T1000 (cell line): ENCODE results near the gene MEGF6.
"Not testable (repeated sequence)": the region's sequence is repeated elsewhere in the genome, so short reads cannot be mapped to it uniquely, and the experiment has no call there.

Source experiments
- DNase-seq: peaks from one replicate; lab custom pipeline; 2025; ENCODE audit warnings: mixed read lengths; lab: John Stamatoyannopoulos, UW

MEGF6 gene

DNA sequence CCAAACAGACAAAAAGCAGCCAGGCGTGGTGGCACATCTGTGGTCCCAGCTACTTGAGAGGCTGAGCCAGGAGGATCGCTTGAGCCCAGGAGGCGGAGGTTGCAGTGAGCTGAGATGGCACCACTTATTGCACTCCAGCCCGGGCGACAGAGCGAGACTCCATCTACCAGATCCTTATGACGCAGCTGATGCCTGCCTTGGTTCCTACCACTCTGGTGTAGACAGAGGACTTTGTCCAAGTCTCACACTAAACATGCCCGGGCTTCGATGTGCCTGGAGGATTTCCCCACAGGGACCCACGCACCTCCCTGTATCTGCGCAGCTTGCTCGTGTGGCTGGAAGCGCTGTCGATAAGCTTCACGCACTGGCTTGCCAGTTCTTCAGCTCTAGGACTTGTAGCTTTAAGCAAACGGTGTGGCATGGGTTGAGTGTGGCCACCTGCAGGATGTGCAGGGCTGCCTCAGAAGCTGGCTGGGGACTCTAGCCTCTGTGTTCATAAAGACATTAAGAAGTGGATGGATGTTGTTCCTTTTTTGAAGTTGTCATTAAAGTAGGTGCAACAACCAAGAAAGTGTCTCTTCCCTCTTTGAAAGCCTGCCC is 18.4 kb upstream of the MEGF6 start:
- DNase-seq = no peak

- no peak for DNase-seq
Measured at GRCh38 chr1:3628445-3628844, 17.1 kb upstream of the MEGF6 start.

DNA sequence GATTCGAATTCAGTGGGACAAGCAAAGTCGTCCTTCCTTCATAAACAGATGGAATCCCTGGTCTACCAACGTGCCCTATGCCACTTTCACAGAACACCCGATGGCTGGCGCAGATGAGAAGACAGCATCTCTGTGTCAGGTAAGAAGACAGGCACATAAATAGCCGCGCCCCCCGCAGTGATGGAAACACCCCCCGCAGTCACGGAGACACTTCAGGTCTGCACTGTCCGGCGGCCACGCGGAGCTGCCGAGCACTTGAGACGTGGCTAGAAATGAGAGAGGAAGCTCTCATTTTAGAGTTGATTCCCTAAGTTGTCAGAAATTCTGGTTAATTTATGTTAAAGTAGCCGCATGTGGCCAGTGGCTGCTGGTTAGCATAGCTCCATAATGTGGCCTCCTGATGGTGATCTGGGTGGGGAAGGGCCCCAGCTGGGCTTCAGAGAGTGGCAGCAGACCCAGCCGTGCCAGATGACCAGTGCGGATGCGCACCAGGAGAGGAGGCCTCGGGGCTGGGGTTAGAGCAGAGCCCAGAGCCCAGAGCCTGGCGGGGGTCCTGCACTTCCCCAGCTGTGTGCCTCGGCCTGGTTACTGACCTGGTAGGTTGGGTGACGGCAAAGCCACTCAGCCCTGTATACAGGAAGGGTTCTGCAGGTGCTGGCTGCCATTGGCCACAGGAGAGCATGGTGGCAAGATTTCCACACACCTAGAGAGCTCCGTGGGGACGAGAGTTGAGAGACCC is 16.4 kb upstream of the MEGF6 start:
- no peak for DNase-seq

GRCh38 chr1:3626025-3626424 is 14.7 kb upstream of the MEGF6 start:
- DNase-seq = no peak

- no peak for DNase-seq
Measured at GRCh38 chr1:3625151-3625907, 14.0 kb upstream of the MEGF6 start.

GRCh38 chr1:3624200-3625136 is 13.2 kb upstream of the MEGF6 start, which contains the start of gene TPRG1L:
TSS of gene TPRG1L (plus strand) at chr1:3625015. CDS start at chr1:3625073, 58 bp downstream.
- peak; percentile 95 for DNase-seq

DNA sequence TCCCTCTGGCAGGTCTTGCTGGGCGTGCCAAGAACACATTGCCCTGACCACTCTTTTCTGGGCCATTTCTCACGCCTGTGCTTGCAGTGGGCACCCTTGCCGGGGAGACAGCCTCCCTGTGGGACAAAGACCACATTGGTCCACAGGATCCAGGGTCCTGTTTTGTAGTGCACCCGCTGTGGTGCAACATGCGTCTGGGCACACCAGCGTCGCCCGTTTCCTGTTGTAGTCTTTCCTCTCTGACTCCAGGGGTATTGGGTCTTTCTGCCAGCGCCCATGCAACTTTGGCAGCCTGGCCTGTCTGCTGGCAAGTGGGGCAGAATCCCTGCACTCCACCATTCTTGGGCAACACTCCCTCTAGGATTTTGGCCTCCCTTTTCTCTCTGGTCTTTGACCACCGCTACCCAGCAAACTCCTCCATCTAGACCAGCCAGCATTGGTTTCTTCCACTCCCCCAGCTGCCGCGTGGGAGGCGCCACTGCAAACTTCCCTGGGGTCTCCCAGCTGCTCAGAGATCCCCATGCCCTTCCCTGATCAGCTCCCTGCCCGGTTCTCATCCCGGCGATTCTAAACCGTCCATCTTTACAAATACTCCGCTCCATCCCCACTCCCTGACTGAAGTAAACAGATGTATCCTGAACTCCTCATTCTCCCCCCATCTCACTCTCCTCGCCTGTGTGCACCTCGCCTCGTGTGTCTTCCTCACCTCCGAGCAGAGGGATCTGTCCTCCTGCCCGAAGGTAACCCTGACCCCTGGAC is 12.3 kb upstream of the MEGF6 start:
- DNase-seq = no peak

GRCh38 chr1:3622102-3622501 is 10.8 kb upstream of the MEGF6 start:
- DNase-seq = not testable (repeated sequence)

GRCh38 chr1:3621151-3621671 is 9.9 kb upstream of the MEGF6 start:
- not testable (repeated sequence) for DNase-seq

DNA sequence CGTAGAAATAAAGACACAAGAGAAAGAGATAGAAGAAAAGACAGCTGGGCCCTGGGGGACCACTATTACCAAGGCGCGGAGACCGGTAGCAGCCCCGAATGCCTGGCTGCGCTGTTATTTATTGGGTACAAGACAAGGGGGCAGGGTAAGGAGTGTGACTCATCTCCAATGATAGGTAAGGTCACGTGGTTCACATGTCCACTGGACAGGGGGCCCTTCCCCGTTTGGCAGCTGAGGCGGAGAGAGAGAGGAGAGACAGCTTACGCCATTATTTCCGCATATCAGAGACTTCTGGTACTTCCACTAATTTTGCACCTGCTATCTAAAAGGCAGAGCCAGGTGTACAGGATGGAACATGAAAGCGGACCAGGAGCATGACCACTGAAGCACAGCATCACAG is 9.4 kb upstream of the MEGF6 start:
- no peak for DNase-seq

DNA sequence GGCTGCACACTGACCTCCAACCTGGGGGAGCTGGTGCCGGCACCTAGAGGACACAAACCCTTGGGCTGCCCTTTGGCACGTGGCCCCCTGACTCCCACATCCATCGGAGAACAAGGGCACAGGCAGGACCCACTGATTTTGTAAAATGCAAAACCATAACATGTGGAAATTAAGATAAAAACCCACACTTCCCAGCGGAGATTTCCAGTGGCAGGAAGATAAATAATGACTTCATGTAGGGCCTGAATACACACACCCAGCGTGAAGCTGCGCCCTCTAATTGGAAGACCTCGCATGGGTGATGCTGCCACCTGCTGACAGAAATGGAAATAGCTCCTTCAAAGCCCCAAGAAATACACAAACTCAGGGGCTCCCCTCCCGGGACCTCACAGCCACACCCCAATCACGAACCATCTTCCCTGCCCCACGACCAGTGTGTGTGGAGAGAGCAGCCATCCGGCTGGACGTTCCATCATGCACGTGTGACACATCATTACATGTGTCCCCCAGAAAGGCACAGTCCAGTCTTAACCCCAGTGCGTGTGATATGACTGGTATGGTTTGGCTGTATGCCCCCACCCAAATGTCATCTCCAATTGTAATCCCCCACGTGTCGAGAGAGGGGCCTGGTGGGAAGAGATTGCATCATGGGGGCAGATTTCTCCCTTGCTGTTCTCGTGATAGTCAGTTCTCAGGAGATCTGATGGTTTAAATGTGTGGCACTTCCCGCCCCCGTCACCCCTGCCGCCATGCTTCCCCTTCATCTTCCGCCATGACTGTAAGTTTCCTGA is 7.8 kb upstream of the MEGF6 start:
- DNase-seq = peak; percentile 47

DNA sequence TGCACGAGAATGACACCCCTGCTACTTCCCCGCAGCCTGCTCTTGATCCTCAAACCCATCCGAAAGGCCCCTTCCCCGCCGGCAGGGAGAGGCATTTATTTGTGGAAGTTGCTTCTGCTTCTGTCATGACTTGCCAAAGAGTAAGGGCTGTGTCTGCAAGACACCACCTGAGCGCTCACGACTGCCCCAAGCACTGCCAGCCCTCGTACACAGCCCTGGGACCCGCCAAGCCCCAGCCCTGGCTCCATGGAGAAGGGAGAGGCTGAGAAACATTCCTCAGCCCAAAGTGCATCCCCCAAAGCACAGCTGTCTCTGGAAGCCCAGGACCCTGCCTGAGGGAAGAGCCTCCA is 7.2 kb upstream of the MEGF6 start:
- no peak for DNase-seq

DNA sequence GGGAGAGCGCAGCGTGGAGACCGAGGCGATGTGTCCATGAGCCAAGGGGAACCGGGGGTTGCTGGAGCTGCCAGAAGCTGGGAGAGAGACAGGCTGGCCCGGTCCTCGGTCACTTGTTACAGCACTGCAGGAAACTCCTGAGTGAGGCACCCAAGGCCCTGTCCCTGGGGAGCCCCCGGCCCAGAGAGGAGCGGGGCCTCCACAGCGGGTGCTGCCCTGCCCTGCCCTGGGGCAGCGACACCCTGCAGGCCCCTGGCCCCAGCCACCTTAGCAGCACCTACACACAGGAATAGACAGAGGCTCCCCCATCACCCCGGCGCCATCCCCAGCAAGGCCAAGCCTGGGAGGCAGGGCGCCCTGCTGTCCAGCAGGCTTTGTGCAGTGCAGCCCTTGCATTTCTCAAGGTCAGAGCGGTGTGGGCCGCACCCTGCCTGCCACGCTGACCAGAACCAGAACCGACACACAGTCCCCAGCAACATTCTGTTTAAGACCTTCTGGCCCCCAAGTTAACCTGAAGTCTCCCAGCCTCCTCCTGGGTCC is 6.6 kb upstream of the MEGF6 start:
- DNase-seq = no peak

GRCh38 chr1:3616861-3617260 is 5.6 kb upstream of the MEGF6 start:
- DNase-seq = no peak

GRCh38 chr1:3614755-3615742 is 3.7 kb upstream of the MEGF6 start:
- DNase-seq = no peak

GRCh38 chr1:3612123-3612522 is 815 bp upstream of the MEGF6 start:
- DNase-seq = no peak

DNA sequence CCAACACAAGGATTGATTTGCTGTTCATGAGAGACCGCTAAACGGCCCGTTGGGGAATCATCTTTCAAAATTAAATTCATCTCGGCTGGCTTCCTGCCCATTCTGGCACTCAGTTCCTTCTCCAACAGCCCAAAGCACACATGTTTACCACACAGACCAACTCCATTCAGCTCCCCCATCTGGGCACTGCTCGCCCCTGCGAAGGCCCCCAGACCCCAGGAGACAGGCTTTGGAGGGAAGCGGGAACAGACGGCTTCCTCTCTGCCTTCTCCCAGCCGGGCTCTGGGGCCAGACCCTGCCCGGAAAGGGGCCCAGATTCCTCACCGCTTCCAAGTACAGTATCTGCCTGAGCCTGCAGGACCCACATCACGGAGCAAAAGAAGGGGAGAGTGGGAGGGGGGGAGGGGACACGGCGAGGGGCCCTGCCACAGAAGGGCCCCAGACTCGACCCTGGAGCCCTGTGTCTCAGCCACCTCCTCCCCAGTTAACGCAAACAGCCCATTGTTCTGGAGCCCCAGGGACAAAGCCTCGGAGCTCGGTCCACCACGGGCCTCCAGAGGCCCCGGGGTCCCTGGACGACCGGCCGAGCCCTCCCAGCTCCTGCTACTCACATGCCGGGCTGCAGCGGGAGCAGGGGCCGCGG is 660 bp downstream of the MEGF6 start:
- DNase-seq = no peak
